OCI-LY7 (cell line): ENCODE data around the gene TMEM63A. TPM values are rescaled to one million over a fixed set of nuclear protein-coding genes. Genes with fewer than 3 reads are reported as not detected.

Experiments
- BruUV-seq: library from RNA; stranded (reverse); fragments of 400-500 nt; replicated peaks from 2 replicates; lab custom pipeline; 2021; lab: Mats Ljungman, UMichigan
- CTCF ChIA-PET: fragments of 300-600 bp; sonication (Branson Sonifier 250); formaldehyde crosslinking; loops from one replicate; lab custom pipeline; 2022; ENCODE audit warnings: antibody characterized with exemption; ENCODE audit not compliant: unreplicated experiment; lab: Charles Lee
- POLR2A ChIA-PET: fragments of 300-600 bp; sonication (Branson Sonifier 250); formaldehyde crosslinking; loops from one replicate; lab custom pipeline; 2022; ENCODE audit warnings: antibody characterized with exemption; lab: Charles Lee
- DNase-seq: peaks from one replicate; pipeline ENCODE4 v3.0.0-alpha.2; 2015; ENCODE audit warnings: low spot score
- H2AFZ ChIP-seq: fragments of 200-600 bp; sonication (generic), shearing (Covaris generic); 2 replicates; pipeline ENCODE4 v1.6.1; 2014; ENCODE audit warnings: mild to moderate bottlenecking, antibody characterized with exemption, low read length, moderate library complexity
- H3K27ac ChIP-seq: fragments of 200-600 bp; sonication (generic); 2 replicates; pipeline ENCODE4 v1.5.1; 2014; ENCODE audit warnings: mixed run types, low read depth, mild to moderate bottlenecking, moderate library complexity, low read length, inconsistent platforms; ENCODE audit not compliant: poor library complexity, severe bottlenecking
- H3K36me3 ChIP-seq: fragments of 200-600 bp; sonication (generic); 2 replicates; pipeline ENCODE4 v1.6.1; 2014; ENCODE audit warnings: mild to moderate bottlenecking, antibody characterized with exemption, low read length, moderate library complexity, mixed read lengths; ENCODE audit not compliant: insufficient read depth
- H3K4me1 ChIP-seq: fragments of 200-600 bp; sonication (generic); 2 replicates; pipeline ENCODE4 v1.5.1; 2014; ENCODE audit warnings: mild to moderate bottlenecking, low read length; ENCODE audit not compliant: insufficient read depth, poor library complexity, severe bottlenecking
- H3K4me2 ChIP-seq: fragments of 200-600 bp; sonication (generic); 2 replicates; pipeline ENCODE4 v1.6.1; 2014; ENCODE audit warnings: mild to moderate bottlenecking, low read length
- H3K4me3 ChIP-seq: fragments of 200-600 bp; sonication (generic); 2 replicates; pipeline ENCODE4 v1.5.1; 2014; ENCODE audit warnings: mild to moderate bottlenecking, low read depth, low read length; ENCODE audit not compliant: poor library complexity, severe bottlenecking
- H3K79me2 ChIP-seq: fragments of 200-600 bp; sonication (generic); 2 replicates; pipeline ENCODE4 v1.6.1; 2016; ENCODE audit warnings: low read depth, mild to moderate bottlenecking, low read length, moderate library complexity, mixed read lengths; ENCODE audit not compliant: insufficient read depth
- H3K9me2 ChIP-seq: fragments of 200-600 bp; sonication (generic); 2 replicates; pipeline ENCODE4 v1.6.1; 2016; ENCODE audit warnings: mild to moderate bottlenecking, low read length, mixed read lengths; ENCODE audit not compliant: insufficient read depth
- H3K9me3 ChIP-seq: fragments of 200-600 bp; sonication (generic); 2 replicates; pipeline ENCODE4 v1.6.1; 2014; ENCODE audit warnings: mild to moderate bottlenecking, mixed run types, low read length, mixed read lengths
- H4K20me1 ChIP-seq: fragments of 200-600 bp; sonication (generic); 2 replicates; pipeline ENCODE4 v1.6.1; 2014; ENCODE audit warnings: mild to moderate bottlenecking, antibody characterized with exemption, low read length, moderate library complexity, mixed read lengths; ENCODE audit not compliant: insufficient read depth
- CTCF ChIP-seq: fragments of 200-600 bp; sonication (generic); conservative IDR thresholded peaks from 2 replicates; pipeline ENCODE4 v1.5.1; 2014; ENCODE audit warnings: mild to moderate bottlenecking, antibody characterized with exemption, low read length, moderate library complexity, mixed read lengths
- EZH2phosphoT487 ChIP-seq: fragments of 200-600 bp; sonication (generic); IDR thresholded peaks from 2 replicates; pipeline ENCODE4 v1.6.1; 2018; ENCODE audit warnings: low read depth, borderline replicate concordance, mild to moderate bottlenecking, mixed run types, antibody characterized with exemption, low read length, moderate library complexity, mixed read lengths
- intact Hi-C: fragments of 100-400 bp; cut with micrococcal nuclease; formaldehyde crosslinking; loops from one replicate; pipeline ENCODE4 v1.10.0; 2022; ENCODE audit not compliant: unreplicated experiment
- total RNA-seq, 2 experiments: library from RNA; depleted of rRNA in 1 of 2; stranded (reverse); fragments of >200 nt in 1 of 2; shearing (Covaris generic) in 1 of 2; gene quantifications; 2 replicates each; pipeline ENCODE4 v1.2.3, GENCODE V29; 2014 to 2022

The TMEM63A gene
- total RNA-seq, 2 experiments from 2014 or later, result 21.0 to 46.5 TPM

- H4K20me1 ChIP-seq, result no peaks in the 10 kb centered on the region
- H3K4me3 ChIP-seq, result peak overlapping the region; percentile 83
- H3K4me2 ChIP-seq, result peak overlapping the region; percentile 96
- H3K9me2 ChIP-seq, result no peaks in the 10 kb centered on the region
- BruUV-seq, result TSS peak; percentile 55
- H3K27ac ChIP-seq, result peak overlapping the region; percentile 32
- no peak for TF ChIP-seq EZH2phosphoT487
- no peak for TF ChIP-seq CTCF
- H3K9me3 ChIP-seq, result no peaks in the 10 kb centered on the region
- peak; percentile 48 for DNase-seq
- peak overlapping the region; percentile 86 for H2AFZ ChIP-seq
- intact Hi-C loops, result loop anchor here (2.0 kb wide), 2 partner anchors 33 to 95 kb away; no protein-coding TSS in a partner anchor
- peaks cover 47% of the 10 kb centered on the region for H3K4me1 ChIP-seq
- POLR2A ChIA-PET, result interaction anchor here (0.7 to 4.2 kb wide), 14 partner anchors 10 to 118 kb away, joined by 3 to 35 read pairs (median 5); partner anchors contain the start of genes SDE2 and SRP9
- peaks cover 10% of the 10 kb centered on the region; the same call in 1 of the 2 replicates for H3K36me3 ChIP-seq
- CTCF ChIA-PET, result interaction anchor here (1.0 to 1.9 kb wide), 4 partner anchors 11 to 401 kb away, joined by 4 to 5 read pairs (median 4); no protein-coding TSS in a partner anchor
- H3K79me2 ChIP-seq, result no peaks in the 10 kb centered on the region
Measured at GRCh38 chr1:225881081-225881958, 860 bp downstream of the TMEM63A start.

GRCh38 chr1:225880636-225881035 is 1.5 kb downstream of the TMEM63A start:
- Histone ChIP-seq H3K4me2 (peak overlapping the region; percentile 96), H2AFZ (peak overlapping the region; percentile 86; the same call in 1 of the 2 replicates), H3K79me2 (no peaks in the 10 kb centered on the region), H3K4me1 (peaks cover 47% of the 10 kb centered on the region), H3K27ac (peak overlapping the region; percentile 32), H4K20me1 (no peaks in the 10 kb centered on the region), H3K9me3 (no peaks in the 10 kb centered on the region), H3K4me3 (peak overlapping the region; percentile 83), H3K9me2 (no peaks in the 10 kb centered on the region), H3K36me3 (peaks cover 13% of the 10 kb centered on the region; the same call in 1 of the 2 replicates)
- DNase-seq, result no peak
- ChIA-PET CTCF (interaction anchor here (1.3 kb wide), 1 partner anchor 60 kb away, joined by 4 read pairs; no protein-coding TSS in a partner anchor), POLR2A (interaction anchor here (0.8 to 2.6 kb wide), 7 partner anchors 9 to 439 kb away, joined by 3 to 9 read pairs (median 5); partner anchors contain the start of gene SRP9)
- BruUV-seq, result no TSS peak
- TF ChIP-seq CTCF, result no peak
- no peak for TF ChIP-seq EZH2phosphoT487
- intact Hi-C loops, result loop anchor here (2.0 kb wide), 2 partner anchors 32 to 96 kb away; no protein-coding TSS in a partner anchor
